ENCODE measurements around the gene CACNB2. TPM values are rescaled to one million over a fixed set of nuclear protein-coding genes. Genes with fewer than 3 reads are reported as not detected.
"Not testable (repeated sequence)": the region's sequence is repeated elsewhere in the genome, so short reads cannot be mapped to it uniquely, and the experiment has no call there.

CACNB2 gene
- total RNA-seq, 1 donor from 2014 or later: 4.9 TPM

GRCh38 chr10:18201877-18202276 is 61.7 kb downstream of the CACNB2 start:
- H3K4me3 Mint-ChIP-seq (ENCODE audit: low read depth): no peak overlapping the region
- DNase-seq (ENCODE audit: low spot score, unreplicated experiment): no peak
- no peaks in the 10 kb centered on the region for H3K36me3 Mint-ChIP-seq (ENCODE audit: insufficient read depth)
- H3K27ac Mint-ChIP-seq: no peak overlapping the region
- H3K27me3 Mint-ChIP-seq: no peaks in the 10 kb centered on the region
- H3K9me3 Mint-ChIP-seq (ENCODE audit: low read depth): no peaks in the 10 kb centered on the region
- TF ChIP-seq CTCF (IDR thresholded peaks at IDR 0.05; ENCODE audit: unreplicated experiment): no peak
- peaks cover 15% of the 10 kb centered on the region for H3K4me1 Mint-ChIP-seq (ENCODE audit: low read depth)

DNA sequence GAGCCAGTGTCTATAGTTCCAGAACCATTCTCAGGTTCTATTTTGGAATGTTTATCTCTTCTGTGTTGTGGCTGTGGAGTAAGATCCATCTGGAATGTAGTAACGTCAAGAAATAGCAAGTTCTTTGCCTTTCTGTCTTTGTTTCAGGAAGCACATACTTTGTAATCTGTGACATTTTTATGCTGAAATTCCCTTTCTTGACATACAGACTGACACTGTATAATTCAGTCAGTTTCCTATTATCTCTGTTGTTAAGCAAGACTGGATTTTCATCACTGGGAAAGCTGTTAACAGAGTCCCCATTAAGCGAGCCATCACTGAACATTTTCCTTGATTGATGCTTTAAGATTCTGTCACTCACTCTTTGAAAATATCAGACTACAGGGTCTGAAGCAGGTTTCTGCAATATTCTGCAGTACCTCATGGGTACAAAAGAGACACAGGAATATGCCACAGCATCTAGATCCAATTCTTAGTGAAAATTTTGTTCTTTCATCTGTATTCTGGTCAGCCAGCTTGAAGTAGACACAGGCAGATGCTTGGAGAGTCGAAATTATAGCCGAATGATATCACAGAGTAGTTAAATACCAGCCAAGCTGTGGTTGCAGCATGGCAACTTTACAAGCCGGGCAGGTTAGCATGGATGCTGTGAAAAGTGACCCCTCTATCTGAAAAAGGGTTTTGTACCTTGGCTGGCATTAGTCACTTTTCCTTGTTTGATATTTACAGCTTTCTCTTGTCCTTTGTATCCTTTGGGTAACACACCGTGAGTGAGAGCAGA is 62.6 kb downstream of the CACNB2 start:
- H3K4me1 Mint-ChIP-seq (ENCODE audit: low read depth): peaks cover 15% of the 10 kb centered on the region
- no peaks in the 10 kb centered on the region for H3K9me3 Mint-ChIP-seq (ENCODE audit: low read depth)
- no peak for DNase-seq (ENCODE audit: low spot score, unreplicated experiment)
- H3K27ac Mint-ChIP-seq: no peak overlapping the region
- no peaks in the 10 kb centered on the region for H3K36me3 Mint-ChIP-seq (ENCODE audit: insufficient read depth)
- no peak overlapping the region for H3K4me3 Mint-ChIP-seq (ENCODE audit: low read depth)
- no peak for TF ChIP-seq CTCF (IDR thresholded peaks at IDR 0.05; ENCODE audit: unreplicated experiment)
- no peaks in the 10 kb centered on the region for H3K27me3 Mint-ChIP-seq

DNA sequence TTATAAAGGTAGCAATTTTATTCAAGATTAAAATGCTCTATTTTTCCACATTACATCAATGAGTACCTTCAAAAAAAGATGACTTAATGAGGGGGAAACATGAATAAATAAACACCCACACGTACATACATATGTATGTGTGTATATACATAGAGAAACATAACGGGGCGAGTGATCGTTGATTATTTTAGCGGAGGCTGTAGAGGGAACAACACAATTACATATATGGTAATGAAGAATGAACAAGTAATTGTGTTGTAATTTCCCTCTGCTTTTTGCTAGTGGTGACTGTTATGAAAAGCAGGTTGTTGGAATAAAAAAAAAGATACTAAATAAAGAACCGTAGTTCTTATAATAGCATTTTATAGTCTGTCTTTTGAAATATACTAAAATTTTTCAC is 63.2 kb downstream of the CACNB2 start:
- Mint-ChIP-seq H3K36me3 (ENCODE audit: insufficient read depth) (no peaks in the 10 kb centered on the region), H3K9me3 (ENCODE audit: low read depth) (no peaks in the 10 kb centered on the region), H3K27ac (no peak overlapping the region), H3K4me1 (ENCODE audit: low read depth) (peaks cover 15% of the 10 kb centered on the region), H3K4me3 (ENCODE audit: low read depth) (no peak overlapping the region), H3K27me3 (no peaks in the 10 kb centered on the region)
- no peak for DNase-seq (ENCODE audit: low spot score, unreplicated experiment)
- no peak for TF ChIP-seq CTCF (IDR thresholded peaks at IDR 0.05; ENCODE audit: unreplicated experiment)

DNA sequence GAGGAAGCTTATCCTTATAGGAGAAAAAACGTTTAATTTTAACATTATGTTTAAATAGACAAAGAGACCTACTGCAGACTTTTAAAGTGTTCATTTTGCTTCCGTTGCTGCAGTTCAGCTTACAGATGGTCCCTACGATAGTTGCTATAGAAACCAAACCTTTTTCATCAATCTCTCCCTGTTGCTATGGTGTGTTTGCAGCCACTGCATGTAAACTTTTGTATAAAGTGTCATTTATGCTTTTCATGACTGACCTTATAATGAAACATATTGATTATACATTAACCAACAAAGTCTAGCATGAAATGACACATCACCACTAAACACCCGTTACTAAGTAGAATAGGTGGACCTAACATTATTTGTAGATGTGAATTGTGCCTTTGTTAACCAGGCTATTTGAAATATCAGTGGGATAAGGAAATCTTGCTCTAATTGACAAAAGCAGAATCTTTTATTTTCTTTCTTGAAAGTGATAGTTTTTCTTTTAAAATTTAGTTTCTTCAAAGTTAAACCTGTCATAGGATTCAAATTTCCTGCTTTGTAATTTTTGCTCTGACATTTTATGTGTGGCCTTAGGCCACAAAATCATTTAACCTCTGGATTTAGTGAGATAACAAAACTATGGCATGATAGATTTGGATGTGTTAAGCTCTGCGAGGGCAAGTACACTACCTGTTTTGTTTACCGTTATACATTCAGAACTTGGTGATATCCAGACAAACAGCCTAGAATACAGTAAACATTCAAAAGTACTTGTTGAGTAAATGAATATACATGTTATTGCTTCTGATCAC is 64.0 kb downstream of the CACNB2 start:
- no peak overlapping the region for H3K4me3 Mint-ChIP-seq (ENCODE audit: low read depth)
- no peak for TF ChIP-seq CTCF (IDR thresholded peaks at IDR 0.05; ENCODE audit: unreplicated experiment)

GRCh38 chr10:18205098-18205834 is 65.0 kb downstream of the CACNB2 start:
- Mint-ChIP-seq H3K27ac (no peak overlapping the region), H3K9me3 (ENCODE audit: low read depth) (no peaks in the 10 kb centered on the region), H3K27me3 (no peaks in the 10 kb centered on the region), H3K4me1 (ENCODE audit: low read depth) (peaks cover 15% of the 10 kb centered on the region), H3K4me3 (ENCODE audit: low read depth) (no peak overlapping the region), H3K36me3 (ENCODE audit: insufficient read depth) (no peaks in the 10 kb centered on the region)
- TF ChIP-seq CTCF (IDR thresholded peaks at IDR 0.05; ENCODE audit: unreplicated experiment): no peak
- DNase-seq (ENCODE audit: low spot score, unreplicated experiment): no peak

More for the DNA sequence above, 64.0 kb downstream of the CACNB2 start:
- Mint-ChIP-seq H3K36me3 (ENCODE audit: insufficient read depth) (no peaks in the 10 kb centered on the region), H3K9me3 (ENCODE audit: low read depth) (no peaks in the 10 kb centered on the region), H3K27me3 (no peaks in the 10 kb centered on the region), H3K27ac (no peak overlapping the region), H3K4me1 (ENCODE audit: low read depth) (peaks cover 15% of the 10 kb centered on the region)
- DNase-seq (ENCODE audit: low spot score, unreplicated experiment): no peak

DNA sequence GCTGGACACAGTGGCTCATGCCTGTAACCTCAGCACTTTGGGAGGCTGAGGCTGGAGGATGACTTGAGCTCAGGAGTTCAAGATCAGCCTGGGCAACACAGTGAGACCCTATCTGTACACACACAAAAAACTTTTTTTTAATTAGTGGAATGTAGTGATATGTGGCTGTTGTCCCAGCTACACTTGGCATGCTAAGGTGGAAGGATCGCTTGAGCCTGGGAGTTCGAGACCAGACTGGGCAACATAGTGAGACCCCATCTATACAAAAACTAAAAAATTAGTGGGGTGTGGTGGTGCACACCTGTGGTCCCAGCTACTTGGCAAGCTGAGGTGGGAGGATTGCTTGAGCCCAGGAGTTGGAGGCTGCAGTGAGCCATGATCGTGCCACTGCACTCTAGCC is 68.0 kb downstream of the CACNB2 start:
- H3K27me3 Mint-ChIP-seq; H3K4me1 Mint-ChIP-seq (ENCODE audit: low read depth); DNase-seq (ENCODE audit: low spot score, unreplicated experiment); H3K27ac Mint-ChIP-seq; H3K9me3 Mint-ChIP-seq (ENCODE audit: low read depth); H3K36me3 Mint-ChIP-seq (ENCODE audit: insufficient read depth); H3K4me3 Mint-ChIP-seq (ENCODE audit: low read depth): not testable (repeated sequence)

Measured in progenitor cell of endocrine pancreas (in vitro differentiated cells).